CD8-positive, alpha-beta memory T cell (primary cell): Measurements from ENCODE around the gene HACL1. TPM values are rescaled to one million over a fixed set of nuclear protein-coding genes. Genes with fewer than 3 reads are reported as not detected.

Source experiments
- CTCF ChIA-PET: fragments of 350-600 bp; sonication (Branson Sonifier 250); formaldehyde crosslinking; loops from one replicate; lab custom pipeline; 2021; ENCODE audit warnings: antibody characterized with exemption; lab: Charles Lee
- POLR2A ChIA-PET: fragments of 350-600 bp; sonication (Branson Sonifier 250); formaldehyde crosslinking; loops from one replicate; lab custom pipeline; 2021; ENCODE audit warnings: antibody characterized with exemption; lab: Charles Lee
- DNase-seq, 5 donors: peaks; one replicate each; pipeline versions ENCODE4 v3.0.0 to v3.0.0-alpha.2; 2020 to 2022; ENCODE audit warnings: mixed read lengths in 1 of 5
- H3K27ac ChIP-seq: one replicate; pipeline ENCODE4 v1.7.0; 2013; ENCODE audit warnings: low read depth, mild to moderate bottlenecking, low read length, moderate library complexity
- H3K27me3 ChIP-seq: 2 replicates; pipeline ENCODE4 v1.7.0; 2013; ENCODE audit warnings: low read length, mild to moderate bottlenecking; ENCODE audit not compliant: insufficient read depth, poor library complexity, severe bottlenecking
- H3K36me3 ChIP-seq: 2 replicates; pipeline ENCODE4 v1.7.0; 2013; ENCODE audit warnings: mild to moderate bottlenecking, low read length, moderate library complexity; ENCODE audit not compliant: insufficient read depth
- H3K4me1 ChIP-seq: 2 replicates; pipeline ENCODE4 v1.7.0; 2013; ENCODE audit warnings: mild to moderate bottlenecking, low read length, moderate library complexity; ENCODE audit not compliant: insufficient read depth
- H3K4me3 ChIP-seq: 2 replicates; pipeline ENCODE4 v1.7.0; 2013; ENCODE audit warnings: mild to moderate bottlenecking, low read length
- H3K9me3 ChIP-seq: 2 replicates; pipeline ENCODE4 v1.7.0; 2013; ENCODE audit warnings: mild to moderate bottlenecking, low read length
- H3K27ac Mint-ChIP-seq, 8 donors: one replicate each; pipeline ENCODE4 v1.8.0; 2020 to 2021; ENCODE audit warnings: mixed read lengths in 8 of 8, mild to moderate bottlenecking in 6 of 8, inconsistent platforms in 3 of 8, moderate library complexity in 3 of 8
- H3K27me3 Mint-ChIP-seq, 2 donors: one replicate each; pipeline ENCODE4 v1.8.0; 2020 to 2021; ENCODE audit warnings: mixed read lengths in 2 of 2, mild to moderate bottlenecking in 1 of 2, moderate library complexity in 1 of 2
- H3K36me3 Mint-ChIP-seq, 3 donors: one replicate each; pipeline ENCODE4 v1.8.0; 2020 to 2021; ENCODE audit warnings: mixed read lengths in 3 of 3, inconsistent platforms in 1 of 3, mild to moderate bottlenecking in 1 of 3
- H3K4me1 Mint-ChIP-seq, 3 donors: one replicate each; pipeline ENCODE4 v1.8.0; 2020 to 2021; ENCODE audit warnings: mixed read lengths in 3 of 3, inconsistent platforms in 1 of 3, mild to moderate bottlenecking in 1 of 3
- H3K4me3 Mint-ChIP-seq, 7 donors: one replicate each; pipeline ENCODE4 v1.8.0; 2020 to 2021; ENCODE audit warnings: mixed read lengths in 7 of 7, mild to moderate bottlenecking in 6 of 7, moderate library complexity in 4 of 7, inconsistent platforms in 2 of 7
- H3K9me3 Mint-ChIP-seq, 5 donors: one replicate each; pipeline ENCODE4 v1.8.0; 2020 to 2022; ENCODE audit warnings: mixed read lengths in 5 of 5, mild to moderate bottlenecking in 3 of 5, moderate library complexity in 2 of 5, inconsistent platforms in 1 of 5
- polyA plus RNA-seq: library from polyadenylated mRNA; unstranded; fragments of 300-500 nt; fragmentation: Illumina TruSeq; gene quantifications from one replicate; pipeline ENCODE4 v1.2.3, GENCODE V29; 2021
- total RNA-seq, 2 experiments: library from RNA; stranded (reverse); gene quantifications; one replicate each; pipeline ENCODE4 v1.2.3, GENCODE V29; 2021

The HACL1 gene
- total and polyA plus RNA-seq, 3 experiments from 2014 or later, result 34.6 to 37.7 (median 35.0) TPM

DNA sequence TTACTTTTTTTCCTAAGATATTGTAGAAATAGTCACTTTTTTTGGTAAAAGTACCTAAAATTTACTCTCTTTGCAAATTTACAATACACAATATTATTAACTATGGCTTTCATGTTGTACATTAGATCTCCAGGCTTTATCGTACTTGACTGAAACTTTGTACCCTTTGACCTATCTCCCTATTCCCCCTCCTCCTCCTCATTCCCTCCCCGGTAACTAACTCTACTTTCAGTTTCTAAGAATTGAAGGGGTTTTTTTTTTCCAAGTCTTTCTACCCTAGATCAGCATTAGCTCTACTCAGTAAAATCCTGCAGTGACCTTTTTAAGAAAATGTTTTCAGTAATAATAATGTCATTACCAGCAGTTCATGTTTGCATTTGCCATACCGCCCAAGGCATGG lies 10.1 kb downstream of the HACL1 start:
- Histone ChIP-seq H3K4me3 (no peak overlapping the region), H3K9me3 (no peaks in the 10 kb centered on the region), H3K27ac (no peak overlapping the region), H3K4me1 (no peaks in the 10 kb centered on the region), H3K36me3 (peaks cover 17% of the 10 kb centered on the region), H3K27me3 (no peaks in the 10 kb centered on the region)
- peaks cover 15 to 43% (median 17%) of the 10 kb centered on the region in 3 donors for H3K36me3 Mint-ChIP-seq
- DNase-seq, result no peak
- no peaks in the 10 kb centered on the region for H3K9me3 Mint-ChIP-seq
- H3K4me1 Mint-ChIP-seq, result no peaks in the 10 kb centered on the region
- no peaks in the 10 kb centered on the region for H3K27me3 Mint-ChIP-seq
- peak overlapping the region in 2 of 8 donors; percentile 36 to 52 for H3K27ac Mint-ChIP-seq
- ChIA-PET CTCF (no interaction called here), POLR2A (no interaction called here)
- no peak overlapping the region for H3K4me3 Mint-ChIP-seq

DNA sequence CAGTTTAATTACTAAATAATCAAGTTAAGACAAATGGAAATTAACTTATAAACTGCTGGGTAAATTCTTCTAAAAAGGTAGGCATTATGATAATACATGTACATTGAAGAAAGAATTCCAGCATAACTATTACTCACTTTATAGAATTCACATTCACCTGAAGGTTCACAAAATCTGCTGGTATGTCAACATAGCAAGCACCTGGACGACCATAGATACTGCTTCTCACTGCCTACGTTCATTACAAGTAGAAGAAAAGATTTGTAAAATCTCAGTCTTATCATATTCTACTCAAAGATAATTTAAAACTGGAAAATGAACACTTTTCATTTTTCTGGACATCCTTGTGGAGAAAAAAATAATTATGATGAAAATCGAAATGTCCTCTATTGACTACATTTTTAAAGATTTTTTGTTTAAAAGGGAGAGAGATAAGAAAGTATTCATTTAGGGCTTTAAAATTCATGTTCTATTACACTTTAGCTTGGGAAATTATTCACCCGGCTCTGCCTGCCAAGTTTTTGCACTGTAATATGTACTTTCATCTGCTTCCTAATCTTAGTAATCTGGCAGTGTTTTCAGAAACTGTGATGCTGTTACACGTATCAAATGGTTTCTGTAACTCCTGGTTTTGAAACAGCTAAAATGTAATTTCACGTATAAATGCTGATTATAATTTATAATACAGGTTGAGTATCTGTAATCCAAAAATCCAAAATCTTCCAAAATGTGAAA lies 16.1 kb downstream of the HACL1 start:
- ChIA-PET CTCF (no interaction called here), POLR2A (no interaction called here)
- peak overlapping the region in 1 of 8 donors; percentile 33 for H3K27ac Mint-ChIP-seq
- no peaks in the 10 kb centered on the region for H3K9me3 Mint-ChIP-seq
- Histone ChIP-seq H3K9me3 (no peaks in the 10 kb centered on the region), H3K27ac (no peak overlapping the region), H3K36me3 (peaks cover 25% of the 10 kb centered on the region), H3K4me3 (no peak overlapping the region), H3K27me3 (no peaks in the 10 kb centered on the region), H3K4me1 (no peaks in the 10 kb centered on the region)
- H3K4me1 Mint-ChIP-seq, result peaks cover 0 to 4% (median 2%) of the 10 kb centered on the region in 3 donors
- no peaks in the 10 kb centered on the region for H3K27me3 Mint-ChIP-seq
- H3K4me3 Mint-ChIP-seq, result no peak overlapping the region
- no peak for DNase-seq
- peaks cover 15 to 72% (median 38%) of the 10 kb centered on the region in 3 donors for H3K36me3 Mint-ChIP-seq

DNA sequence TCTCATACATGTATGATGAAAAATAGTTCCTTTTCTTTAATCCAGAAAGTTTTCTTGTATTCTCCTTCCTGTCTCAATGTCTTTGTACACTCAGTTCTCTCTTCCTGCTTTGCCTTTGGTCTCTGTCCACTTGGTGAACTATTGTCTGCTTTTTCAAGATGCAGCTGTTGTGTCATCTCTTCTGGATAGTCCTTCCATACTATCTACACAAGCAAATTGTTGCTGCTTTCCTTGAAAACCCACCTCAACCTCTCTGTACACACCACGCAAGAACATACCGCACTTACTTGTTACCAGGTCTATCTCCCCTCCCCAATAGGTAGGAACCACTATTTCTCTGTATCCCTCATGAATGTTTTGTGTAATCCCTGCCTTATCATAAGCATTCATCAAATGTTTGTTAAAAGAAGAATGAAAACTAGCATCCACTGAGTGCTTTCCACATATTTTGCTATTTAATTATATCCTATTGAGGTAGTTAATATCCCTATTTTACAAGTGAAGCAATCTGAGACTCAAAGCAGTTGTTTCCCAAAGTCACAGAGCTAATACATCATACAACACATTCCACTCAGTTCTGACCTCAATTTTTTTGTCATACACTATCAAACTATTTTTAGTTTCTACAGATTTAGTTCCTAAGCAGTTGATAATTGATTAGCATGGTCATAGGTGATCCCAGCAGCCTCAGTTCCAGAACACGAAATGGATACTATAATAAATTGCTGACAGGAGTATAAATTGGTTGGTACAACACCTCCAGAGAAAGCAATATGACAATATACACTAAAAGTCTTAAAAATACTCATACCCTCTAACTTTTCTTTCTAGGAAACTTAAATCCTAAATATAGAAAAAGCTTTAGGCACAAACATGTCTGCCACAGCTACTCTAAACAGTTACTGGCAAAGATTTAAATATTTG lies 19.6 kb downstream of the HACL1 start:
- no peaks in the 10 kb centered on the region for H3K4me1 ChIP-seq
- POLR2A ChIA-PET, result no interaction called here
- Mint-ChIP-seq H3K4me3 (no peak overlapping the region), H3K4me1 (peaks cover 3 to 13% (median 4%) of the 10 kb centered on the region in 3 donors), H3K36me3 (peaks cover 9 to 81% (median 41%) of the 10 kb centered on the region in 3 donors), H3K27ac (peak overlapping the region in 3 of 8 donors; percentile 10 to 86 (median 14)), H3K9me3 (no peaks in the 10 kb centered on the region), H3K27me3 (no peaks in the 10 kb centered on the region)
- H3K36me3 ChIP-seq, result peaks cover 7% of the 10 kb centered on the region
- CTCF ChIA-PET, result no interaction called here
- H3K27ac ChIP-seq, result no peak overlapping the region
- H3K27me3 ChIP-seq, result no peaks in the 10 kb centered on the region
- no peaks in the 10 kb centered on the region for H3K9me3 ChIP-seq
- H3K4me3 ChIP-seq, result no peak overlapping the region
- DNase-seq, result no peak

DNA sequence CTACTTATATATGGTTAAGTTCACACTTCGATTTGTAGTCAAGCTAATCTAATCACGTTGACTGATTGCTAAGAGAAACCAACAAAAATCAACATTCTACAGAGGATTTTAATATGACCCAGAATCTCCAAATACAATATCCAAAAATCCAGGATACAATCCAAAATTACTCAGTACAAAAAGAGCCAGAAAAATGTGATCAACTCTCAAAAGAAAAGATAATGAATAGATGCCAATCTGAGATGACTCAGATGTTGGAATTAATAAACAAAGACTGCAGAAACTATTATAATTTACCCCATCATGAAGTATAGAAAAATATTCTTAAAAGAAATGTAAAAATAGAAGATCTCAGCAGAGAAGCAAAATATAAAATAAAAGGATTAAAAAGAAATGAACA lies 22.3 kb downstream of the HACL1 start:
- H3K27me3 ChIP-seq, result no peaks in the 10 kb centered on the region
- H3K4me1 ChIP-seq, result no peaks in the 10 kb centered on the region
- H3K36me3 ChIP-seq, result peaks cover 7% of the 10 kb centered on the region
- Mint-ChIP-seq H3K36me3 (peaks cover 0 to 70% (median 32%) of the 10 kb centered on the region in 3 donors), H3K27me3 (no peaks in the 10 kb centered on the region), H3K9me3 (no peaks in the 10 kb centered on the region), H3K4me3 (no peak overlapping the region), H3K4me1 (peaks cover 3 to 13% (median 4%) of the 10 kb centered on the region in 3 donors), H3K27ac (peak overlapping the region in 1 of 8 donors; percentile 30)
- H3K27ac ChIP-seq, result no peak overlapping the region
- no peak for DNase-seq
- no peak overlapping the region for H3K4me3 ChIP-seq
- ChIA-PET CTCF (no interaction called here), POLR2A (no interaction called here)
- H3K9me3 ChIP-seq, result no peaks in the 10 kb centered on the region

DNA sequence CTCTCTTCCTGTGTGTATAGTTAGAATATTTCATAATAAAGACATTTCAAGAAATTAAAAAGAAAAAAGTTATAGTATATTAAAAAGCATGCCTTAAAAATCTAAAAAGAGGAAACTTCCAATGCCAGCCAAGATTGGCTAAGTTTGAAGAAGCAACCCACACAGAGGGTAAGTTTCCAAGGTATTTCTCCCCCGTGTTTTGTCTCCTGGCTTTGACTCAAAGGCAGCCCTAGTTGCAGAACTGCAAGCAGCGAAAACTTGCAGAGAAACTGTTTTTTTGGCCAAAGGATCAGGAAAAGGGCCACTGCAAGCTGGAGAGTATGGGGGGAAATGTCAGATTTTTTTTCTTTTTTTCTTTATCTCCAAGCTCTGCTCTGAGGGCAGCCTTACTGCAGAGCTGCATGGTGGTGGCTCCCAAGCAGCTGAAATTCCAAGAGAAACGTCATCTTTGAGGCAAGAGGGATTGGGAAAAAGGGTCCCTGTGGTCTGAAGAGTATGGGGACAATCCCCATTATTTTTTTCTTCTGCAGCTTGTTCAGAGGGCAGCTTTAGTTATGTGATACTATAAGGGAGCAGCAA lies 23.0 kb downstream of the HACL1 start:
- Histone ChIP-seq H3K4me3 (no peak overlapping the region), H3K4me1 (no peaks in the 10 kb centered on the region), H3K27ac (no peak overlapping the region), H3K36me3 (peaks cover 13% of the 10 kb centered on the region), H3K9me3 (no peaks in the 10 kb centered on the region), H3K27me3 (no peaks in the 10 kb centered on the region)
- POLR2A ChIA-PET, result no interaction called here
- Mint-ChIP-seq H3K4me1 (peaks cover 3 to 13% (median 4%) of the 10 kb centered on the region in 3 donors), H3K27me3 (no peaks in the 10 kb centered on the region), H3K27ac (peak overlapping the region in 2 of 8 donors; percentile 30 to 90), H3K36me3 (peaks cover 0 to 74% (median 33%) of the 10 kb centered on the region in 3 donors), H3K9me3 (no peaks in the 10 kb centered on the region), H3K4me3 (no peak overlapping the region)
- CTCF ChIA-PET, result no interaction called here
- DNase-seq, result no peak

DNA sequence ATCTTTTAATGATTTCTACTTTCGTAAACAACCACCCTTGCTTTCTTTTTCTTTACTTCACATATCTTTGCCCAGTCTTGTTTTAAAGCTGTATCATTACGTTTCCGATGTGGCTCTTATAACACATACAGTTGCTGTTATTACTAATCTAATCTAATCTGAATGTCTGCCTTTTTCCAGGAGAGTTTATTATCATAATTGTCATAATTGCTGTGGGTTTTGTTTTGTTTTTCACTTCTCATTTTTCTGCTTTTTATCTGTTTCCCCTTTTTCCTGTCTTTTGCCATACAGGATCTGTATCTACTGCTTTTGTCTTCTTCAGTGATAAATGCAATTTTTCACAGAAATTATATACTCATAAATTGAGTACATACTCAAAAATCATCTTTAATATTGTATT lies 24.9 kb downstream of the HACL1 start:
- no peak for DNase-seq
- Histone ChIP-seq H3K36me3 (peaks cover 12% of the 10 kb centered on the region), H3K9me3 (no peaks in the 10 kb centered on the region), H3K4me1 (no peaks in the 10 kb centered on the region), H3K27me3 (no peaks in the 10 kb centered on the region), H3K27ac (no peak overlapping the region), H3K4me3 (no peak overlapping the region)
- H3K27me3 Mint-ChIP-seq, result no peaks in the 10 kb centered on the region
- no peaks in the 10 kb centered on the region for H3K9me3 Mint-ChIP-seq
- no peak overlapping the region for H3K4me3 Mint-ChIP-seq
- ChIA-PET CTCF (no interaction called here), POLR2A (no interaction called here)
- H3K36me3 Mint-ChIP-seq, result peaks cover under 1 to 73% (median 30%) of the 10 kb centered on the region in 3 donors
- H3K27ac Mint-ChIP-seq, result no peak overlapping the region
- H3K4me1 Mint-ChIP-seq, result peaks cover 5 to 13% (median 5%) of the 10 kb centered on the region in 3 donors

DNA sequence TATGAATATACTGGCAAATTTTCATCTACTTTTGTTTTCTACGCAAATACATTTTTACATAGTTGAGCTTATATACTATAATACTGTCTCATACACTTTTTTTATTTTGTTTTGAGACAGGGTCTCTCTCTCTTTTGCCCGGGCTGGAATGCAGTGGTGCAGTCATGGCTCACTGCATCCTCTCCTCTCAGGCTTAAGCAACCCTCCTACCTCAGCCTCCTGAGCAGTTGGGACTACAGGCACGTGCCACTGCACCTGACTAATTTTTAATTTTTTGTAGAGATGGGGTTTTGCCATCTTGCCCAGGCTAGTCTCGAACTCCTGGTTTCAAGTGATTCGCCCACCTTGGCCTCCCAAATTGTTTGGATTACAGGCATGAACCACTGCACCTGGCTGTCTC lies 25.9 kb downstream of the HACL1 start:
- H3K4me1 Mint-ChIP-seq, result peaks cover 6 to 13% (median 8%) of the 10 kb centered on the region in 3 donors
- CTCF ChIA-PET, result no interaction called here
- H3K27ac Mint-ChIP-seq, result no peak overlapping the region
- H3K9me3 Mint-ChIP-seq, result no peaks in the 10 kb centered on the region
- no peak overlapping the region for H3K4me3 Mint-ChIP-seq
- POLR2A ChIA-PET, result no interaction called here
- Histone ChIP-seq H3K4me3 (no peak overlapping the region), H3K27me3 (no peaks in the 10 kb centered on the region), H3K4me1 (no peaks in the 10 kb centered on the region), H3K36me3 (peaks cover 12% of the 10 kb centered on the region), H3K27ac (no peak overlapping the region), H3K9me3 (no peaks in the 10 kb centered on the region)
- no peaks in the 10 kb centered on the region for H3K27me3 Mint-ChIP-seq
- no peak for DNase-seq
- peaks cover 4 to 74% (median 27%) of the 10 kb centered on the region in 3 donors for H3K36me3 Mint-ChIP-seq
